GM12865 (cell line): ENCODE measurements around the gene RPS19.
A peak's percentile ranks its signal among the peaks of the same experiment; 100 is the strongest.

Experiments used
- DNase-seq: peaks from one replicate; pipeline ENCODE4 v3.0.0; 2010; ENCODE audit warnings: low read depth
- H3K4me3 ChIP-seq: 2 replicates; pipeline ENCODE4 v1.5.1; 2011; ENCODE audit warnings: mild to moderate bottlenecking, low read depth, low read length, control low read depth
- CTCF ChIP-seq: IDR thresholded peaks from 2 replicates; pipeline ENCODE4 v1.5.1; 2011; ENCODE audit warnings: low read length, control low read depth, low read depth, inconsistent platforms; ENCODE audit not compliant: insufficient read depth; ENCODE audit errors: missing control alignments

The RPS19 gene

GRCh38 chr19:41892173-41892902 lies 32.3 kb downstream of the RPS19 start:
- DNase-seq = no peak
- no peak overlapping the region for H3K4me3 ChIP-seq
- TF ChIP-seq CTCF = no peak

- peak; percentile 50 for DNase-seq
- H3K4me3 ChIP-seq = no peak overlapping the region
- no peak for TF ChIP-seq CTCF
Measured at GRCh38 chr19:41893899-41894298, 33.8 kb downstream of the RPS19 start.

GRCh38 chr19:41894350-41894749 lies 34.3 kb downstream of the RPS19 start:
- DNase-seq = no peak
- TF ChIP-seq CTCF = no peak
- H3K4me3 ChIP-seq = no peak overlapping the region

- no peak overlapping the region for H3K4me3 ChIP-seq
- peak; percentile 36 for TF ChIP-seq CTCF
- peak; percentile 46 for DNase-seq
Measured at GRCh38 chr19:41895745-41896580, 35.9 kb downstream of the RPS19 start.

GRCh38 chr19:41896581-41896942 lies 36.5 kb downstream of the RPS19 start:
- TF ChIP-seq CTCF = no peak
- no peak overlapping the region for H3K4me3 ChIP-seq
- no peak for DNase-seq

GRCh38 chr19:41897181-41897580 lies 37.1 kb downstream of the RPS19 start:
- H3K4me3 ChIP-seq = no peak overlapping the region
- no peak for TF ChIP-seq CTCF
- DNase-seq = no peak
